Stomach smooth muscle (tissue), 2 donors: ENCODE measurements around the gene WNT7B.

ENCODE experiments used
- H3K27ac ChIP-seq: one replicate; pipeline ENCODE4 v1.7.0; 2013; ENCODE audit warnings: mild to moderate bottlenecking, low read length, inconsistent platforms
- H3K27me3 ChIP-seq, 2 donors: one replicate each; pipeline ENCODE4 v1.7.0; 2013; ENCODE audit warnings: low read length in 2 of 2; ENCODE audit not compliant: insufficient read depth in 2 of 2, control insufficient read depth in 1 of 2
- H3K36me3 ChIP-seq, 2 donors: one replicate each; pipeline ENCODE4 v1.7.0; 2013; ENCODE audit warnings: low read length in 2 of 2; ENCODE audit not compliant: control insufficient read depth in 2 of 2, insufficient read depth in 2 of 2
- H3K4me1 ChIP-seq: one replicate; pipeline ENCODE4 v1.7.0; 2013; ENCODE audit warnings: low read length; ENCODE audit not compliant: control insufficient read depth, insufficient read depth
- H3K4me3 ChIP-seq, 2 donors: one replicate each; pipeline ENCODE4 v1.7.0; 2013; ENCODE audit warnings: low read length in 2 of 2
- H3K9ac ChIP-seq, 2 donors: one replicate each; pipeline ENCODE4 v1.7.0; 2013; ENCODE audit warnings: low read length in 2 of 2, mild to moderate bottlenecking in 1 of 2
- H3K9me3 ChIP-seq, 2 donors: one replicate each; pipeline ENCODE4 v1.7.0; 2013; ENCODE audit warnings: low read length in 2 of 2; ENCODE audit not compliant: control insufficient read depth in 2 of 2
- donor health status: healthy.
- donor health status: Pancreatic carcinoma.

The WNT7B gene

GRCh38 chr22:45914309-45914708, 62.7 kb downstream of the WNT7B start:
- no peak overlapping the region for H3K9ac ChIP-seq

GRCh38 chr22:45912910-45913309, 64.1 kb downstream of the WNT7B start:
- no peak overlapping the region for H3K9ac ChIP-seq
- peaks cover 0 to 9% of the 10 kb centered on the region in 2 donors for H3K27me3 ChIP-seq
- H3K27ac ChIP-seq = no peak overlapping the region
- H3K36me3 ChIP-seq = no peaks in the 10 kb centered on the region
- no peak overlapping the region for H3K4me3 ChIP-seq
- H3K4me1 ChIP-seq = no peaks in the 10 kb centered on the region
- H3K9me3 ChIP-seq = peaks cover 3 to 12% of the 10 kb centered on the region in 2 donors

More at GRCh38 chr22:45914309-45914708, 62.7 kb downstream of the WNT7B start:
- Histone ChIP-seq H3K4me3 (no peak overlapping the region), H3K36me3 (no peaks in the 10 kb centered on the region), H3K27ac (no peak overlapping the region), H3K9me3 (peaks cover 3 to 12% of the 10 kb centered on the region in 2 donors), H3K27me3 (peaks cover 0 to 9% of the 10 kb centered on the region in 2 donors), H3K4me1 (no peaks in the 10 kb centered on the region)

- Histone ChIP-seq H3K27me3 (peaks cover 0 to 7% of the 10 kb centered on the region in 2 donors), H3K9me3 (peaks cover 3 to 12% of the 10 kb centered on the region in 2 donors), H3K4me1 (no peaks in the 10 kb centered on the region), H3K9ac (no peak overlapping the region), H3K27ac (no peak overlapping the region), H3K36me3 (no peaks in the 10 kb centered on the region), H3K4me3 (no peak overlapping the region)
These were observed 65.2 kb downstream of the WNT7B start for GRCh38 chr22:45911601-45912271.

GRCh38 chr22:45910928-45911467, 66.0 kb downstream of the WNT7B start:
- peaks cover 4% of the 10 kb centered on the region for H3K4me1 ChIP-seq
- peaks cover 3 to 12% of the 10 kb centered on the region in 2 donors for H3K9me3 ChIP-seq
- H3K27me3 ChIP-seq = peaks cover 7% of the 10 kb centered on the region in 2 donors
- H3K36me3 ChIP-seq = no peaks in the 10 kb centered on the region
- no peak overlapping the region for H3K9ac ChIP-seq
- H3K4me3 ChIP-seq = no peak overlapping the region
- H3K27ac ChIP-seq = no peak overlapping the region

- Histone ChIP-seq H3K27ac (no peak overlapping the region), H3K4me3 (no peak overlapping the region), H3K4me1 (peaks cover 6% of the 10 kb centered on the region), H3K27me3 (peaks cover 7 to 13% of the 10 kb centered on the region in 2 donors), H3K9me3 (peaks cover 0 to 3% of the 10 kb centered on the region in 2 donors), H3K9ac (no peak overlapping the region), H3K36me3 (no peaks in the 10 kb centered on the region)
These were observed 68.0 kb downstream of the WNT7B start for GRCh38 chr22:45908961-45909360.

GRCh38 chr22:45907996-45908395, 69.0 kb downstream of the WNT7B start:
- Histone ChIP-seq H3K27me3 (peaks cover 2 to 20% of the 10 kb centered on the region in 2 donors), H3K4me3 (no peak overlapping the region), H3K9me3 (no peaks in the 10 kb centered on the region), H3K27ac (no peak overlapping the region), H3K36me3 (no peaks in the 10 kb centered on the region), H3K9ac (no peak overlapping the region), H3K4me1 (peaks cover 15% of the 10 kb centered on the region)

- no peak overlapping the region for H3K9ac ChIP-seq
These were observed 69.6 kb downstream of the WNT7B start for GRCh38 chr22:45907378-45907777.

GRCh38 chr22:45906946-45907345, 70.0 kb downstream of the WNT7B start:
- H3K27me3 ChIP-seq = peaks cover 2 to 24% of the 10 kb centered on the region in 2 donors
- H3K4me3 ChIP-seq = no peak overlapping the region
- no peak overlapping the region for H3K27ac ChIP-seq
- H3K36me3 ChIP-seq = no peaks in the 10 kb centered on the region
- H3K9ac ChIP-seq = no peak overlapping the region
- no peaks in the 10 kb centered on the region for H3K9me3 ChIP-seq
- peaks cover 15% of the 10 kb centered on the region for H3K4me1 ChIP-seq

More at GRCh38 chr22:45907378-45907777, 69.6 kb downstream of the WNT7B start:
- no peaks in the 10 kb centered on the region for H3K36me3 ChIP-seq
- no peak overlapping the region for H3K27ac ChIP-seq
- peaks cover 2 to 24% of the 10 kb centered on the region in 2 donors for H3K27me3 ChIP-seq
- no peaks in the 10 kb centered on the region for H3K9me3 ChIP-seq
- H3K4me1 ChIP-seq = peaks cover 15% of the 10 kb centered on the region
- no peak overlapping the region for H3K4me3 ChIP-seq

- Histone ChIP-seq H3K4me3 (no peak overlapping the region), H3K9me3 (no peaks in the 10 kb centered on the region), H3K27me3 (peaks cover 2 to 24% of the 10 kb centered on the region in 2 donors), H3K4me1 (peaks cover 15% of the 10 kb centered on the region), H3K9ac (no peak overlapping the region), H3K36me3 (no peaks in the 10 kb centered on the region), H3K27ac (no peak overlapping the region)
These were observed 70.8 kb downstream of the WNT7B start for GRCh38 chr22:45905924-45906865.

- Histone ChIP-seq H3K4me3 (no peak overlapping the region), H3K9ac (no peak overlapping the region), H3K9me3 (no peaks in the 10 kb centered on the region), H3K4me1 (peaks cover 15% of the 10 kb centered on the region), H3K27me3 (peaks cover 2 to 24% of the 10 kb centered on the region in 2 donors), H3K27ac (no peak overlapping the region), H3K36me3 (no peaks in the 10 kb centered on the region)
These were observed 71.5 kb downstream of the WNT7B start for GRCh38 chr22:45905326-45905923.
